H1 (cell line): ENCODE results near the gene CRHR2.

Experiments
- EGR1 ChIP-seq: IDR thresholded peaks from 2 replicates; pipeline ENCODE4 v1.6.1; 2011; ENCODE audit warnings: low read depth, low read length, borderline replicate concordance
- EP300 ChIP-seq, 2 experiments: IDR thresholded peaks; 1 replicate in 1 of 2; 2 replicates in 1 of 2; pipeline ENCODE4 v1.6.1; 2011 to 2012; ENCODE audit warnings: low read depth in 2 of 2, low read length in 2 of 2, mild to moderate bottlenecking in 2 of 2, borderline replicate concordance in 1 of 2, inconsistent platforms in 1 of 2, moderate library complexity in 1 of 2
- EZH2 ChIP-seq: fragments of 200-600 bp; sonication (generic); IDR thresholded peaks from 2 replicates; pipeline ENCODE4 v1.7.1; 2012; ENCODE audit warnings: low read depth, mild to moderate bottlenecking, moderate library complexity, low read length, inconsistent platforms; ENCODE audit not compliant: severe bottlenecking
- GABPA ChIP-seq: IDR thresholded peaks from 2 replicates; pipeline ENCODE4 v1.6.1; 2011; ENCODE audit warnings: mild to moderate bottlenecking, low read length, moderate library complexity, borderline replicate concordance; ENCODE audit not compliant: insufficient read depth
- JUN ChIP-seq: IDR thresholded peaks from 2 replicates; pipeline ENCODE4 v1.6.1; 2011; ENCODE audit warnings: low read depth, mild to moderate bottlenecking, improper control_type of control experiment, low read length
- JUND ChIP-seq: IDR thresholded peaks from 2 replicates; pipeline ENCODE4 v1.6.1; 2011; ENCODE audit warnings: mild to moderate bottlenecking, improper control_type of control experiment, low read length
- NRF1 ChIP-seq: IDR thresholded peaks from 2 replicates; pipeline ENCODE4 v1.6.1; 2011; ENCODE audit warnings: mild to moderate bottlenecking, low read depth, low read length, improper control_type of control experiment
- POLR2A ChIP-seq, 2 experiments: IDR thresholded peaks; 1 replicate in 1 of 2; 2 replicates in 1 of 2; pipeline ENCODE4 v1.6.1; 2011; ENCODE audit warnings: low read depth in 2 of 2, low read length in 2 of 2, mild to moderate bottlenecking in 2 of 2; ENCODE audit errors: control extremely low read depth in 1 of 2
- RFX5 ChIP-seq: IDR thresholded peaks from 2 replicates; pipeline ENCODE4 v1.6.1; 2011; ENCODE audit warnings: low read depth, low read length, improper control_type of control experiment, borderline replicate concordance
- SIRT6 ChIP-seq: IDR thresholded peaks from one replicate; pipeline ENCODE4 v1.7.1; 2012; ENCODE audit warnings: low read length, inconsistent platforms
- SP2 ChIP-seq: IDR thresholded peaks from 2 replicates; pipeline ENCODE4 v1.6.1; 2012; ENCODE audit warnings: mild to moderate bottlenecking, low read length, inconsistent platforms
- TAF1 ChIP-seq: IDR thresholded peaks from 2 replicates; pipeline ENCODE4 v1.6.1; 2011; ENCODE audit warnings: mild to moderate bottlenecking, low read depth, low read length
- TCF12 ChIP-seq: IDR thresholded peaks from 2 replicates; pipeline ENCODE4 v1.6.1; 2011; ENCODE audit warnings: low read depth, mild to moderate bottlenecking, low read length
- TF ChIP-seq, protein P1 (sequence below), 3 experiments: IDR thresholded peaks; 1 replicate in 2 of 3; 2 replicates in 1 of 3; pipeline versions ENCODE4 v1.5.1 to v1.6.1; 2011; ENCODE audit warnings: low read length in 3 of 3, mild to moderate bottlenecking in 3 of 3, inconsistent platforms in 2 of 3, low read depth in 1 of 3, moderate library complexity in 1 of 3; ENCODE audit not compliant: insufficient read depth in 1 of 3; ENCODE audit errors: control extremely low read depth in 1 of 3

DNA sequence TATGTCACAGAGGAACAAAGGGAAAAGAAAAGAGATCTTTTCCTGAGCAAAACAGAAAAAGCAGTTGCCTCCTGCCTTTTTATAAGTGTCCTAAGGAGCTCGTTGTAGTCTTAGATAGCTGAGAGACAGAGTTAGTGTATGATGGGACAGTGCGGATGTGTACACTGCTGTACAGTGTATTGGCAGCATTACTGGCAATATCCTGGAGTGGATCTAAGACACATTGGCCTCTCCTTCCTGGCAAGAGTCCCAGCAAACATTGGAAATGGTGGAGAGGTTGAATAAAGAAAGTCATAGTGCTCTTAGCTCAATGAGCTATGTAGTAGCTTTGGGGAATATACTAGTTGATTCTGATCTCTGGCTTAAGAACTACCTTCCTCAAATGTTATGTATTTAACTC lies 64.9 kb downstream of the CRHR2 start:
- TF ChIP-seq, protein P1, sequence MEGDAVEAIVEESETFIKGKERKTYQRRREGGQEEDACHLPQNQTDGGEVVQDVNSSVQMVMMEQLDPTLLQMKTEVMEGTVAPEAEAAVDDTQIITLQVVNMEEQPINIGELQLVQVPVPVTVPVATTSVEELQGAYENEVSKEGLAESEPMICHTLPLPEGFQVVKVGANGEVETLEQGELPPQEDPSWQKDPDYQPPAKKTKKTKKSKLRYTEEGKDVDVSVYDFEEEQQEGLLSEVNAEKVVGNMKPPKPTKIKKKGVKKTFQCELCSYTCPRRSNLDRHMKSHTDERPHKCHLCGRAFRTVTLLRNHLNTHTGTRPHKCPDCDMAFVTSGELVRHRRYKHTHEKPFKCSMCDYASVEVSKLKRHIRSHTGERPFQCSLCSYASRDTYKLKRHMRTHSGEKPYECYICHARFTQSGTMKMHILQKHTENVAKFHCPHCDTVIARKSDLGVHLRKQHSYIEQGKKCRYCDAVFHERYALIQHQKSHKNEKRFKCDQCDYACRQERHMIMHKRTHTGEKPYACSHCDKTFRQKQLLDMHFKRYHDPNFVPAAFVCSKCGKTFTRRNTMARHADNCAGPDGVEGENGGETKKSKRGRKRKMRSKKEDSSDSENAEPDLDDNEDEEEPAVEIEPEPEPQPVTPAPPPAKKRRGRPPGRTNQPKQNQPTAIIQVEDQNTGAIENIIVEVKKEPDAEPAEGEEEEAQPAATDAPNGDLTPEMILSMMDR (IDR thresholded peaks at IDR 0.05; ENCODE audit: control extremely low read depth in 1 of 3, insufficient read depth in 1 of 3, low read depth in 1 of 3, low read length in 3 of 3) = no peak
- TF ChIP-seq EZH2 (no peak), JUND (no peak), TAF1 (no peak), SP2 (no peak), EP300 (IDR thresholded peaks at IDR 0.05; ENCODE audit: borderline replicate concordance in 1 of 2, low read depth in 2 of 2, low read length in 2 of 2) (no peak), GABPA (no peak), NRF1 (no peak), POLR2A (IDR thresholded peaks at IDR 0.05; ENCODE audit: control extremely low read depth in 1 of 2, low read depth in 2 of 2, low read length in 2 of 2) (no peak), RFX5 (no peak), TCF12 (no peak), SIRT6 (no peak), EGR1 (no peak), JUN (no peak)
